ENCODE data around the gene TSEN54. TPM values are rescaled to one million over a fixed set of nuclear protein-coding genes. Genes with fewer than 3 reads are reported as not detected.

Gene TSEN54
- total and polyA plus RNA-seq, 2 experiments from 2014 or later: 42.5 to 52.3 TPM

GRCh38 chr17:75524970-75525805 is 8.9 kb downstream of the TSEN54 start, which contains the start of gene LLGL2:
Gene LLGL2 (plus strand): TSS chr17:75525697. CDS start chr17:75543427, 17,730 bp downstream.
- Histone ChIP-seq H3K4me2 (peak within 1 kb of the TSS; percentile 94), H3K4me1 (ENCODE audit: insufficient read depth) (peaks cover 6% of the 10 kb centered on the region), H2AFZ (peak within 1 kb of the TSS; percentile 81), H4K20me1 (ENCODE audit: insufficient read depth, poor library complexity, severe bottlenecking) (peaks cover 6% of the 10 kb centered on the region), H3K27ac (peak within 1 kb of the TSS; percentile 97), H3K36me3 (replicated peaks; ENCODE audit: insufficient read depth, low read depth) (no peaks in the 10 kb centered on the region), H3K79me2 (peaks cover 40% of the 10 kb centered on the region), H3K4me3 (peak within 1 kb of the TSS; percentile 80), H3K27me3 (no peaks in the 10 kb centered on the region), H3K9me3 (ENCODE audit: low read depth) (no peaks in the 10 kb centered on the region), H3K9me2 (replicated peaks; ENCODE audit: insufficient read depth) (no peaks in the 10 kb centered on the region)
- no peak for TF ChIP-seq EZH2phosphoT487 (IDR thresholded peaks at IDR 0.05; ENCODE audit: low read depth, severe bottlenecking, unreplicated experiment)
- peak; percentile 50 for TF ChIP-seq CTCF (IDR thresholded peaks at IDR 0.05; ENCODE audit: poor library complexity)
- WGBS (ENCODE audit: low lambda C conversion rate, missing lambda C conversion rate): 2% methylated on average over 22 of the region's 108 CpGs
- peak; percentile 96 for DNase-seq (ENCODE audit: low spot score)

GRCh38 chr17:75525806-75526554 is 9.7 kb downstream of the TSEN54 start:
- TF ChIP-seq EZH2 (IDR thresholded peaks at IDR 0.05; ENCODE audit: borderline replicate concordance) (peak; percentile 29), EZH2phosphoT487 (IDR thresholded peaks at IDR 0.05; ENCODE audit: low read depth, severe bottlenecking, unreplicated experiment) (no peak)
- DNase-seq (ENCODE audit: low spot score): peak; percentile 55
- peaks cover 10% of the 10 kb centered on the region for H4K20me1 ChIP-seq (ENCODE audit: insufficient read depth, poor library complexity, severe bottlenecking)
- no peaks in the 10 kb centered on the region for H3K36me3 ChIP-seq (replicated peaks; ENCODE audit: insufficient read depth, low read depth)
- peak overlapping the region; percentile 90 for H3K27ac ChIP-seq
- H3K27me3 ChIP-seq: no peaks in the 10 kb centered on the region
- 3% methylated on average over 29 of the region's 60 CpGs for WGBS (ENCODE audit: low lambda C conversion rate, missing lambda C conversion rate)
- no peak overlapping the region for H2AFZ ChIP-seq
- no peaks in the 10 kb centered on the region for H3K9me3 ChIP-seq (ENCODE audit: low read depth)
- H3K4me1 ChIP-seq (ENCODE audit: insufficient read depth): peaks cover 10% of the 10 kb centered on the region
- H3K4me3 ChIP-seq: peak overlapping the region; percentile 72
- H3K4me2 ChIP-seq: peak overlapping the region; percentile 94
- H3K79me2 ChIP-seq: peaks cover 48% of the 10 kb centered on the region
- no peaks in the 10 kb centered on the region for H3K9me2 ChIP-seq (replicated peaks; ENCODE audit: insufficient read depth)

- Histone ChIP-seq H3K4me1 (ENCODE audit: insufficient read depth) (peaks cover 17% of the 10 kb centered on the region), H2AFZ (no peak overlapping the region), H3K27me3 (no peaks in the 10 kb centered on the region), H3K9me3 (ENCODE audit: low read depth) (no peaks in the 10 kb centered on the region), H3K36me3 (replicated peaks; ENCODE audit: insufficient read depth, low read depth) (no peaks in the 10 kb centered on the region), H3K27ac (peak overlapping the region; percentile 90), H3K4me2 (peak overlapping the region; percentile 94), H3K4me3 (peak overlapping the region; percentile 72), H4K20me1 (ENCODE audit: insufficient read depth, poor library complexity, severe bottlenecking) (peaks cover 12% of the 10 kb centered on the region), H3K9me2 (replicated peaks; ENCODE audit: insufficient read depth) (no peaks in the 10 kb centered on the region), H3K79me2 (peaks cover 50% of the 10 kb centered on the region)
- no peak for TF ChIP-seq EZH2phosphoT487 (IDR thresholded peaks at IDR 0.05; ENCODE audit: low read depth, severe bottlenecking, unreplicated experiment)
- no peak for TF ChIP-seq EZH2 (IDR thresholded peaks at IDR 0.05; ENCODE audit: borderline replicate concordance)
- no peak for TF ChIP-seq CTCF (IDR thresholded peaks at IDR 0.05; ENCODE audit: poor library complexity)
- no peak for DNase-seq (ENCODE audit: low spot score)
- 32% methylated on average over 13 of the region's 13 CpGs for WGBS (ENCODE audit: low lambda C conversion rate, missing lambda C conversion rate)
These were observed 10.4 kb downstream of the TSEN54 start for GRCh38 chr17:75526555-75527270.

Data from hepatocyte (in vitro differentiated cells).